Thyroid gland (tissue), 4 donors: ENCODE measurements around the gene EEF1AKMT4. TPM values are rescaled to one million over a fixed set of nuclear protein-coding genes. Genes with fewer than 3 reads are reported as not detected.
"Not testable (repeated sequence)": the region's sequence is repeated elsewhere in the genome, so short reads cannot be mapped to it uniquely, and the experiment has no call there.

ENCODE experiments used
- DNase-seq, 2 donors: peaks; one replicate each; pipeline ENCODE4 v3.0.0-alpha.2; 2019
- H3K27ac ChIP-seq, 3 donors: fragments of 200-600 bp; sonication (generic); 1 replicate in 2 of 3; 2 replicates in 1 of 3; pipeline ENCODE4 v1.5.1; 2016 to 2019; ENCODE audit warnings: mild to moderate bottlenecking in 1 of 3, moderate library complexity in 1 of 3
- H3K27me3 ChIP-seq: fragments of 200-600 bp; sonication (generic); one replicate; pipeline ENCODE4 v1.5.1; 2019
- H3K36me3 ChIP-seq, 2 donors: fragments of 200-600 bp; sonication (generic); one replicate each; pipeline ENCODE4 v1.5.1; 2016 to 2019
- H3K4me1 ChIP-seq, 2 donors: fragments of 200-600 bp; sonication (generic); one replicate each; pipeline ENCODE4 v1.5.1; 2017 to 2019
- H3K4me3 ChIP-seq, 3 donors: fragments of 200-600 bp; sonication (generic); replicated peaks in 1 of 3; 1 replicate in 2 of 3; 2 replicates in 1 of 3; pipeline ENCODE4 v1.5.1; 2016; ENCODE audit warnings: mild to moderate bottlenecking in 1 of 3
- H3K9me3 ChIP-seq: fragments of 200-600 bp; sonication (generic); one replicate; pipeline ENCODE4 v1.5.1; 2017
- POLR2A ChIP-seq, 2 donors: fragments of 450-650 bp; IDR thresholded peaks; one replicate each; pipeline ENCODE4 v1.6.1; 2017; ENCODE audit warnings: antibody characterized with exemption in 2 of 2, mild to moderate bottlenecking in 2 of 2, moderate library complexity in 1 of 2
- WGBS, 2 donors: methylation state at CpG; one replicate each; pipeline ENCODE4 v1.1.5; 2017; 5-methylcytosine and 5-hydroxymethylcytosine counted together
- intact Hi-C: fragments of 100-400 bp; cut with DNase I; formaldehyde crosslinking; loops from one replicate; pipeline ENCODE4 v1.15.1; 2023
- total RNA-seq, 4 donors: library from RNA; depleted of rRNA; stranded (reverse); fragments of >200 nt; gene quantifications; one replicate each; pipeline ENCODE4 v1.2.3, GENCODE V29; 2016
- TF ChIP-seq, protein P1 (sequence below), 6 experiments: fragments of 200-600 bp in 3 of 6; fragments of 450-650 bp in 3 of 6; sonication (generic) in 3 of 6; IDR thresholded peaks; one replicate each; pipeline ENCODE4 v1.5.1; 2016 to 2019; ENCODE audit warnings: antibody characterized with exemption in 6 of 6, mild to moderate bottlenecking in 2 of 6, inconsistent platforms in 1 of 6, moderate library complexity in 1 of 6

Gene EEF1AKMT4
- total RNA-seq, 4 donors from 2014 or later, result 9.4 to 17.1 (median 13.5) TPM

DNA sequence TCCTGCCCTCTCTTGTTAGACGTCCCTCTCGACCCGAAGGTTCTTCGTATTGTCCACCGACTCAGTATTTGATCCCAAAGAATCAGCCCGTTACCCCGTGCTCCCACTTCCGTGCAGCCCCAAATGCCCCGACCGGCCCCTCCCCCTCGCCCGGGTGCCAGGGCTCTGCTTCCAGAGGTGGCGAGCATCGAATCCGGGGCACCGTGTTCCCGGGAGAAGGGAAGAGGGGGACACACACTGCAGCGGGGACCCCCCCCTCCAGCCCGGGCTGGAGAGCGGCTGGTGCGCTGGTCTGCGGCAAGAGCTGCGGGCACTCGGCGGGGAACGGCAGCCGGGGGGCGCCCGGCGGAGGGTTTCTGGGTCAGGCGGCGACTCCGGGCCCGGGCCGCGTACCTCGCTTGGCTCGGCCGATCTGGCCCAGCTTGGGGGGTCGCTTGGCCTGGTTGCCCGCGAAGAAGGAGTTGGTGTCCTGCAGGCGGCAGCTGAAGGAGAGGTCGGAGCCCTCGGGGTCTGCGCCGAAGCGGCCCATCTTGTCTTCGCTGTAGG, 11.3 kb downstream of the EEF1AKMT4 start:
- Histone ChIP-seq H3K27ac (no peak overlapping the region), H3K36me3 (peaks cover 0 to 3% of the 10 kb centered on the region in 2 donors), H3K9me3 (no peaks in the 10 kb centered on the region), H3K4me3 (peak overlapping the region in 1 of 3 donors; percentile 26), H3K4me1 (peaks cover 23 to 30% of the 10 kb centered on the region in 2 donors), H3K27me3 (peaks cover 28% of the 10 kb centered on the region)
- DNase-seq, result no peak
- intact Hi-C loops, result no loop called here
- TF ChIP-seq, protein P1, sequence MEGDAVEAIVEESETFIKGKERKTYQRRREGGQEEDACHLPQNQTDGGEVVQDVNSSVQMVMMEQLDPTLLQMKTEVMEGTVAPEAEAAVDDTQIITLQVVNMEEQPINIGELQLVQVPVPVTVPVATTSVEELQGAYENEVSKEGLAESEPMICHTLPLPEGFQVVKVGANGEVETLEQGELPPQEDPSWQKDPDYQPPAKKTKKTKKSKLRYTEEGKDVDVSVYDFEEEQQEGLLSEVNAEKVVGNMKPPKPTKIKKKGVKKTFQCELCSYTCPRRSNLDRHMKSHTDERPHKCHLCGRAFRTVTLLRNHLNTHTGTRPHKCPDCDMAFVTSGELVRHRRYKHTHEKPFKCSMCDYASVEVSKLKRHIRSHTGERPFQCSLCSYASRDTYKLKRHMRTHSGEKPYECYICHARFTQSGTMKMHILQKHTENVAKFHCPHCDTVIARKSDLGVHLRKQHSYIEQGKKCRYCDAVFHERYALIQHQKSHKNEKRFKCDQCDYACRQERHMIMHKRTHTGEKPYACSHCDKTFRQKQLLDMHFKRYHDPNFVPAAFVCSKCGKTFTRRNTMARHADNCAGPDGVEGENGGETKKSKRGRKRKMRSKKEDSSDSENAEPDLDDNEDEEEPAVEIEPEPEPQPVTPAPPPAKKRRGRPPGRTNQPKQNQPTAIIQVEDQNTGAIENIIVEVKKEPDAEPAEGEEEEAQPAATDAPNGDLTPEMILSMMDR (IDR thresholded peaks at IDR 0.05), result no peak
- TF ChIP-seq POLR2A (IDR thresholded peaks at IDR 0.05), result no peak
- 0 to 1% methylated on average over 18 to 23 of the region's 49 CpGs for WGBS, 2 donors

DNA sequence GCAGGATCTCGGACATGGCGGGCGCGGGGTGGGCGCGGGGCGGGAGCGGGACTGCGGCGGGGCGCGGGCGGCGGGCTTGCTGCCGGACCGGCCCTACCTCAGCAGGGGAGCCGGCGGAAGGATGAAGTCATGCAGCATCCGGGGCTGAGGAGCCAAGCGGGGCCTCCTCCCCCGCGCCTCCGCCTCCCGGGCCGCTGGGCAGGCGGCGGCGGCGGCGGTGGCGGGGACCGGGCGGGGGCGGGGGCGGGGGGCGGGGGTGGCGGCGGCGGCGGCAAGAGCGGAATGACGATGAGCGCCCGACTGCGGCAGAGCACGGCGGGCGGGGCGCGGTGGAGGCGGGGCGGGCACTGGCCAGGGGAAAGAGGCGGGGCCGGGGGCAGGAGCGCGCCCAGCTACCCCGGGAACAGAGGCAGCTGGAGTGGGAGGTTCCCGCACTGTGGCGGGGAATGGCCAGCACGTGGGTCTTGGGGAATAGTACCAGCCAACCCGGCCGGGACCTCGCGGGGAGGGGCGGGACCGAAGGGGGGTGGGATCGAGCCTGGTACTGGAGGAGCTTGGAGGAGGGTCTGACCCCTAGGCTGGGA, 11.9 kb downstream of the EEF1AKMT4 start, which contains the start of gene CAMK2N2:
CAMK2N2 (minus strand) TSS at position 284 of the 584 bp plus-strand sequence; CDS start at position 16, 268 bp downstream.
- TF ChIP-seq, protein P1 (IDR thresholded peaks at IDR 0.05), result no peak
- TF ChIP-seq POLR2A (IDR thresholded peaks at IDR 0.05), result no peak
- Histone ChIP-seq H3K27ac (no peak within 1 kb of the TSS), H3K27me3 (peaks cover 28% of the 10 kb centered on the region), H3K4me1 (peaks cover 23 to 30% of the 10 kb centered on the region in 2 donors), H3K4me3 (peak within 1 kb of the TSS in 1 of 3 donors; percentile 26), H3K36me3 (peaks cover 0 to 3% of the 10 kb centered on the region in 2 donors), H3K9me3 (no peaks in the 10 kb centered on the region)
- WGBS, 2 donors, result 0 to 1% methylated on average over 9 to 14 of the region's 67 CpGs
- DNase-seq, result peak; percentile 22
- intact Hi-C loops, result no loop called here

DNA sequence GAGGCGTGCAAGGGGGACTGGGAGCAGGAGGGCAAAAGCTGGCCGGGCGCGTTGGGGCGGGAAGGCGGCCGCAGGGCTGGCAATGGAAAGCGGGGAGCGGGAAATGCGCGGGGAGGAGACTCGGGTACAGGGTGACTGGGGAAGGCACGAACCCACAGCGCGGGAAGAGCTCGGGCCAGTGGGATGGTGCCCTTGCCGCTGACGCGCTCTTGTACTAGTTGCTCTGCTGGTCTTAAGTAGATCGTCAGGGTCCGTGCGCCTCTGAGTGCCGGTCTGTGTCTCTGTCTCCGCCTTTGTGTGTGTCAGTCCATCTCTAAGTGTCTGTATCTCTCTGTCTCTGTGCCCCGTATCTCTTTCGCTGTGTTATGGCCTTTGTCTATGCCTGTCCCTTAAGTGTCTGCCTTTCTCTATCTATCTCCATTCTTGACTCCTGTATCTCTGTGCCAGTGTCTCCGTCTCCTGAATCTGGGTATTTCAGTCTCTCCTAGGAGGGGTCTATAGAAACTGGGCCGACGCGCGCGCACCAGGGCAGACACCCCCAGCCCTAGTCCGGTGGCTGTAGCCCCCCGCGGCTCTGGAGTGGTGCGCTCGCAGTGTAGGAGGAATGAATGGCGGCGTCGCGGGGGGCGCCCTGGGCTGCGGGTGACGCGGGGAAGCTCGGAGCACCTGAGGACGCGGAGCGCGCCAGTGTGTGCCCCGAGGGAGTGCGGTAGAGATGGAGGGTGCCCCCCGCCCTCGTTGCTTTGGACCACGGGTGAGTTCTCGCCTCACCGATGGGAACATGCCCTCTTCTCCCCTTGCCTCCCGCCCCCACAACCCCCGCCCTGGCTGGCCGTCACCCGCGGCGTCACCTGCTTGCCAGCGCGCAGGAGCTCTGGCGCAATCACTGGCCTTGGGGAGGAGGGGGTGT, 12.6 kb downstream of the EEF1AKMT4 start:
- Histone ChIP-seq H3K4me1 (peaks cover 23 to 30% of the 10 kb centered on the region in 2 donors), H3K4me3 (no peak overlapping the region), H3K27ac (no peak overlapping the region), H3K9me3 (no peaks in the 10 kb centered on the region), H3K27me3 (peaks cover 28% of the 10 kb centered on the region), H3K36me3 (peaks cover 0 to 3% of the 10 kb centered on the region in 2 donors)
- WGBS, 2 donors, result 1 to 4% methylated on average over 37 of the region's 66 CpGs
- DNase-seq, result peak in 1 of 2 donors; percentile 30
- no peak for TF ChIP-seq POLR2A (IDR thresholded peaks at IDR 0.05)
- TF ChIP-seq, protein P1 (IDR thresholded peaks at IDR 0.05), result no peak
- intact Hi-C loops, result no loop called here

DNA sequence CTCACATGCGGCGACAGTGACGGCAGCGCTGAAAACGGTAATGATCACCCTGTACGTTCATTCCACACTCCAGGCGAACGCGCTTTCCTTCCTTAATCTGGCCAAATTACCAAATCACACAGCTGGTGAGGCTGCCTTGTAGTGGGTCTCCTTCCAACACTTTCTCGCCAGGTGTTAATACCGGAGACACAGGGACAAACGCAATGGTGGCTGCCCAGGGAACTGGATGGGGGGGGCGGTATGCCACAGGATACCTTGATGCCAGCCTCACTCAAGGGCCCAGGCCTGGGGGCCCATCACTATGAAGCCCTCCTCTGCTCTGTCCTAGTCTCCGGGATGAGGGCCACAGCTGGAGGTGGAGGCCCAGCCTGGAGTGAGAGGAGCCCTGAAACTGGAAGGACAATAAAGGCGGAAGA, 13.3 kb downstream of the EEF1AKMT4 start:
- H3K27me3 ChIP-seq, result peaks cover 28% of the 10 kb centered on the region
- peaks cover 0 to 3% of the 10 kb centered on the region in 2 donors for H3K36me3 ChIP-seq
- H3K4me3 ChIP-seq, result no peak overlapping the region
- intact Hi-C loops, result no loop called here
- H3K27ac ChIP-seq, result no peak overlapping the region
- no peak for TF ChIP-seq POLR2A (IDR thresholded peaks at IDR 0.05)
- TF ChIP-seq, protein P1 (IDR thresholded peaks at IDR 0.05), result no peak
- 13 to 20% methylated on average over 15 of the region's 15 CpGs for WGBS, 2 donors
- H3K9me3 ChIP-seq, result no peaks in the 10 kb centered on the region
- H3K4me1 ChIP-seq, result peaks cover 23 to 30% of the 10 kb centered on the region in 2 donors
- no peak for DNase-seq

DNA sequence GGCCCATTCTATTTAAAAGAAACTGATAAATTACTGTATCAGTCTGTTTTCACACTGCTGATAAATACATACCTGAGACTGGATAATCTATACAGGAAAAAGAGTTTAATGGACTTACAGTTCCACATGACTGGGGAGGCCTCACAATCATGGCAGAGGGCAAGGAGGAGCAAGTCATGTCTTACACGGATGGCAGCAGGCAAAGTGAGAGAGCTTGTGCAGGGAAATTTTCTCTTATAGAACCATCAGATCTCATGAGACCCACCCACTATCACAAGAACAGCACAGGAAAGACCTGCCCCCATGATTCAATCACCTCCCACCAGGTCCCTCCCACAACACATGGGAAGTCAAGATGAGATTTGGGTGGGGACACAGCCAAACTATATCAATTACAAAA, 17.8 kb downstream of the EEF1AKMT4 start:
- H3K27ac ChIP-seq, DNase-seq, H3K4me1 ChIP-seq, H3K4me3 ChIP-seq, intact Hi-C loops, H3K36me3 ChIP-seq, H3K9me3 ChIP-seq: not testable (repeated sequence)
- 82 to 94% methylated on average over 1 of the region's 1 CpG for WGBS, 2 donors
- H3K27me3 ChIP-seq, result peaks cover 10% of the 10 kb centered on the region
